ENCODE data around the gene LRRC37A. TPM values are rescaled to one million over a fixed set of nuclear protein-coding genes. Genes with fewer than 3 reads are reported as not detected.
"Not testable (repeated sequence)": the region's sequence is repeated elsewhere in the genome, so short reads cannot be mapped to it uniquely, and the experiment has no call there.

LRRC37A gene
- polyA plus RNA-seq, 1 donor (not counting 4 experiments of a cell fraction or from before 2014, with no cell fraction given): 1.7 TPM

DNA sequence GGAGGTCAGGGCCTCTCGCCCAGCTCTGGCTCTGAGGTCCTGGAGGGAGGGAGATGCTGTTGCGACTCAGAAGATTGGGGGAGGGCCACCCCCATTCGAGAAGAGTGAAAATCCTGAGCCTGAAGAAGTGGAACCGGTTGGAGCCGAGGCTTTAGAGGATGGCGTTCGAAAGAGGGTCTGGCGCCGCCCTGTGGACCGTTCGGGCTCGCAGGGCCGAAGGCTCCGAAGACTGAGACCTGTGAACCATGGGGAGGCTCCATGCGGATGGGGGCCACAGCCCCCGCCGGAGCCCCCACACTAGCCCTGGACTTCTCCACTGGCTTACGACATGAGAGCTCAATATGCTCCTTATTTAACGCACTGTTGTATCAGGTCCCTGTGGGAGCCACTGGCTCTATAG lies 46.3 kb downstream of the LRRC37A start:
- H3K4me3 ChIP-seq (ENCODE audit: control insufficient read depth in 2 of 3, extremely low read depth in 1 of 3, insufficient read depth in 2 of 3, low read depth in 1 of 3, low read length in 3 of 3); dilution Hi-C loops (cut with MboI; ENCODE audit: extremely low pct_ligation_motif_present, low sequenced_read_pairs); H2AFZ ChIP-seq (ENCODE audit: control insufficient read depth, low read length); H3K79me2 ChIP-seq (ENCODE audit: control insufficient read depth, insufficient read depth, low read length); H3K9me1 ChIP-seq (ENCODE audit: control insufficient read depth, extremely low read depth, insufficient read depth, low read length); H3K4me2 ChIP-seq (ENCODE audit: control insufficient read depth, extremely low read depth, insufficient read depth, low read depth, low read length); H3K27me3 ChIP-seq (ENCODE audit: control insufficient read depth, extremely low read depth, insufficient read depth, low read length); H3K9me3 ChIP-seq (ENCODE audit: control insufficient read depth, low read depth, low read length); DNase-seq (ENCODE audit: low read depth, low spot score); H3K27ac ChIP-seq (ENCODE audit: control insufficient read depth, insufficient read depth, low read length); H4K20me1 ChIP-seq (ENCODE audit: control insufficient read depth, extremely low read depth, insufficient read depth, low read length); H3K36me3 ChIP-seq (ENCODE audit: control insufficient read depth in 2 of 2, extremely low read depth in 1 of 2, insufficient read depth in 2 of 2, low read length in 2 of 2); H3K9ac ChIP-seq (ENCODE audit: control insufficient read depth, extremely low read depth, insufficient read depth, low read length); FAIRE-seq; H3K4me1 ChIP-seq (ENCODE audit: control insufficient read depth, extremely low read depth, insufficient read depth, low read length): not testable (repeated sequence)

DNA sequence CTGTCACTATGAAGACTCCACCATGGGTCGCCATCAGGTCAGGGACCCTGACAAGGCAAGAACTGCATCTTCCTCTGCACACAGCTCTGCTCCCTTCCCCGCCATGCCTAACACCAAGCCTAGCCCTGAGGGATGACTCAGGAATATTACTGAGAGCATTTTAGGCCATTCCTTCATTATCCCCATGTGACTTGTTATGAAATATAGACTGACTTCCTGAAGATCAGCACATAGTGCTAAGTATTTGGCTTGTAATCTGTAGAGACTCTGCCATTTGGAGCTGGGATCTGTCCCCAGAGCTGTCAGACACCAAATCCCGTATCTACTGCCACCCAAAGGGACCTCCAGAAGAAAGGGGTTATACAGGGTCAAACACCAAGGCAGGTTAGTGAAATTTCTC lies 47.2 kb downstream of the LRRC37A start:
- H3K36me3 ChIP-seq (ENCODE audit: control insufficient read depth in 2 of 2, extremely low read depth in 1 of 2, insufficient read depth in 2 of 2, low read length in 2 of 2); H3K4me3 ChIP-seq (ENCODE audit: control insufficient read depth in 2 of 3, extremely low read depth in 1 of 3, insufficient read depth in 2 of 3, low read depth in 1 of 3, low read length in 3 of 3); H3K4me1 ChIP-seq (ENCODE audit: control insufficient read depth, extremely low read depth, insufficient read depth, low read length); dilution Hi-C loops (cut with MboI; ENCODE audit: extremely low pct_ligation_motif_present, low sequenced_read_pairs); DNase-seq (ENCODE audit: low read depth, low spot score); H3K4me2 ChIP-seq (ENCODE audit: control insufficient read depth, extremely low read depth, insufficient read depth, low read depth, low read length); H3K9ac ChIP-seq (ENCODE audit: control insufficient read depth, extremely low read depth, insufficient read depth, low read length); FAIRE-seq; H3K9me3 ChIP-seq (ENCODE audit: control insufficient read depth, low read depth, low read length); H3K27ac ChIP-seq (ENCODE audit: control insufficient read depth, insufficient read depth, low read length); H3K27me3 ChIP-seq (ENCODE audit: control insufficient read depth, extremely low read depth, insufficient read depth, low read length); H4K20me1 ChIP-seq (ENCODE audit: control insufficient read depth, extremely low read depth, insufficient read depth, low read length); H3K79me2 ChIP-seq (ENCODE audit: control insufficient read depth, insufficient read depth, low read length); H2AFZ ChIP-seq (ENCODE audit: control insufficient read depth, low read length); H3K9me1 ChIP-seq (ENCODE audit: control insufficient read depth, extremely low read depth, insufficient read depth, low read length): not testable (repeated sequence)

DNA sequence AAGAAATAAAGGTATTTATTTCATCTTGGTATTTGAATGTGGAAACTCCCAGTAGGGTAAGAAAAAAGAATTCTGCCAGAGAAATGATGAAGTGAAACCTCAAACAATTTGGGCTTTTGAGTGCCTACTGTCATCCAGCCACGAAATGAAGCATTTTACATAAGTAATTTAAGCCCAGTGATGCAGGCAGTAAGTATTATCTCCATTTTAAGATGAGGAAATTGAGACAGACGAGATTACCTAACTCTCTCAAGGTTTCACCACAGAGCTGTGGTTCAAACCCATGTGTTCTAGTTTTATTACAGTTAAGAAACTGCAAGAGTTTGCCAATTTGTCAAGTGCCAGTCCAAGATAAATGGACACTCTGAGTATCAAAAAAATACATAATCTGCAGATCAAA lies 53.4 kb downstream of the LRRC37A start:
- H3K9me3 ChIP-seq (ENCODE audit: control insufficient read depth, low read depth, low read length); H3K36me3 ChIP-seq (ENCODE audit: control insufficient read depth in 2 of 2, extremely low read depth in 1 of 2, insufficient read depth in 2 of 2, low read length in 2 of 2); DNase-seq (ENCODE audit: low read depth, low spot score); H4K20me1 ChIP-seq (ENCODE audit: control insufficient read depth, extremely low read depth, insufficient read depth, low read length); H3K4me3 ChIP-seq (ENCODE audit: control insufficient read depth in 2 of 3, extremely low read depth in 1 of 3, insufficient read depth in 2 of 3, low read depth in 1 of 3, low read length in 3 of 3); H3K4me2 ChIP-seq (ENCODE audit: control insufficient read depth, extremely low read depth, insufficient read depth, low read depth, low read length); dilution Hi-C loops (cut with MboI; ENCODE audit: extremely low pct_ligation_motif_present, low sequenced_read_pairs); H3K4me1 ChIP-seq (ENCODE audit: control insufficient read depth, extremely low read depth, insufficient read depth, low read length); H3K9ac ChIP-seq (ENCODE audit: control insufficient read depth, extremely low read depth, insufficient read depth, low read length); H3K79me2 ChIP-seq (ENCODE audit: control insufficient read depth, insufficient read depth, low read length); H3K27ac ChIP-seq (ENCODE audit: control insufficient read depth, insufficient read depth, low read length); H2AFZ ChIP-seq (ENCODE audit: control insufficient read depth, low read length); H3K27me3 ChIP-seq (ENCODE audit: control insufficient read depth, extremely low read depth, insufficient read depth, low read length); H3K9me1 ChIP-seq (ENCODE audit: control insufficient read depth, extremely low read depth, insufficient read depth, low read length); FAIRE-seq: not testable (repeated sequence)

DNA sequence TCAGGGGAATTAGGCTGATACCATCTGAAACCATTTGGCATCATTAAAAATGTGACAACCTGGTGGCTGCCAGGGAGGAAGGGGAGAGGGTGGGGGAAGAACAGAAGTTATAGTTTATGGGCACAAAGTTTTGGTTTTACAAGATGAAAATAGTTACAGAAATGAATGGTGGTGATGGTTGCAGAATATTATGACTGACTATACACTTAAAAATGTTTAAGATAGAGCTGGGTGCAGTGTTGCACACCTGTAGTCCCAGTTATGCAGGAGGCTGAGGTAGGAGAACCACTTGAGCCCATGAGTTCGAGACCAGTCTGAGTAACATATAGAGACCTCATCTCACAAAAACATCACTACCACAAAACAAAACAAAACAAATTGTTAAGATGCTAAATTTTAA lies 54.1 kb downstream of the LRRC37A start:
- H3K9me3 ChIP-seq (ENCODE audit: control insufficient read depth, low read depth, low read length); H4K20me1 ChIP-seq (ENCODE audit: control insufficient read depth, extremely low read depth, insufficient read depth, low read length); H3K27me3 ChIP-seq (ENCODE audit: control insufficient read depth, extremely low read depth, insufficient read depth, low read length); H3K27ac ChIP-seq (ENCODE audit: control insufficient read depth, insufficient read depth, low read length); H3K9ac ChIP-seq (ENCODE audit: control insufficient read depth, extremely low read depth, insufficient read depth, low read length); DNase-seq (ENCODE audit: low read depth, low spot score); H3K4me1 ChIP-seq (ENCODE audit: control insufficient read depth, extremely low read depth, insufficient read depth, low read length); H3K4me3 ChIP-seq (ENCODE audit: control insufficient read depth in 2 of 3, extremely low read depth in 1 of 3, insufficient read depth in 2 of 3, low read depth in 1 of 3, low read length in 3 of 3); FAIRE-seq; H3K9me1 ChIP-seq (ENCODE audit: control insufficient read depth, extremely low read depth, insufficient read depth, low read length); H2AFZ ChIP-seq (ENCODE audit: control insufficient read depth, low read length); H3K79me2 ChIP-seq (ENCODE audit: control insufficient read depth, insufficient read depth, low read length); dilution Hi-C loops (cut with MboI; ENCODE audit: extremely low pct_ligation_motif_present, low sequenced_read_pairs); H3K36me3 ChIP-seq (ENCODE audit: control insufficient read depth in 2 of 2, extremely low read depth in 1 of 2, insufficient read depth in 2 of 2, low read length in 2 of 2); H3K4me2 ChIP-seq (ENCODE audit: control insufficient read depth, extremely low read depth, insufficient read depth, low read depth, low read length): not testable (repeated sequence)

DNA sequence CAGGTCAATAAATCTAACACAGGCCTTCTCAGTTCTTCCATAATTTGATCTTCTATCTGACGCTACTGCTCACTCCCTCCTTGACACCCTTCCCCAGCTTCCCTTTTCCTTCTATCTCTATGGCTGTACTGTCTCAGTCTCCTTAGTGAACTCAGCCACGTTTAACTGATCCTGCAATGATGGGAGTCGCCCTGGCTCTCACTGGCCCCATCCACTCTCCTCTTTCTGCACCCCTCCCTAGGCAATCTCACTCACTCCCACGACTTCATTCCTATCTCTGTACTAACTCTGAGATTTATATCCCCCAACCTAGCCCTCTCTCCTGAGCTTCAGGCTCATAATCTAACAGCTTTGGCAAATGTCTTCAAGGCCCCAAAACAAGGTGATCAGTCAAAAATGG lies 58.9 kb downstream of the LRRC37A start:
- FAIRE-seq; H3K4me1 ChIP-seq (ENCODE audit: control insufficient read depth, extremely low read depth, insufficient read depth, low read length); H3K27ac ChIP-seq (ENCODE audit: control insufficient read depth, insufficient read depth, low read length); H2AFZ ChIP-seq (ENCODE audit: control insufficient read depth, low read length); H3K9me3 ChIP-seq (ENCODE audit: control insufficient read depth, low read depth, low read length); H3K36me3 ChIP-seq (ENCODE audit: control insufficient read depth in 2 of 2, extremely low read depth in 1 of 2, insufficient read depth in 2 of 2, low read length in 2 of 2); H3K79me2 ChIP-seq (ENCODE audit: control insufficient read depth, insufficient read depth, low read length); H3K4me2 ChIP-seq (ENCODE audit: control insufficient read depth, extremely low read depth, insufficient read depth, low read depth, low read length); H4K20me1 ChIP-seq (ENCODE audit: control insufficient read depth, extremely low read depth, insufficient read depth, low read length); H3K27me3 ChIP-seq (ENCODE audit: control insufficient read depth, extremely low read depth, insufficient read depth, low read length); H3K4me3 ChIP-seq (ENCODE audit: control insufficient read depth in 2 of 3, extremely low read depth in 1 of 3, insufficient read depth in 2 of 3, low read depth in 1 of 3, low read length in 3 of 3); H3K9me1 ChIP-seq (ENCODE audit: control insufficient read depth, extremely low read depth, insufficient read depth, low read length); H3K9ac ChIP-seq (ENCODE audit: control insufficient read depth, extremely low read depth, insufficient read depth, low read length); DNase-seq (ENCODE audit: low read depth, low spot score); dilution Hi-C loops (cut with MboI; ENCODE audit: extremely low pct_ligation_motif_present, low sequenced_read_pairs): not testable (repeated sequence)
